ENCODE results near the gene FAM53B. TPM values are rescaled to one million over a fixed set of nuclear protein-coding genes. Genes with fewer than 3 reads are reported as not detected.

Gene FAM53B
- total RNA-seq, 3 donors from 2014 or later = 17.0 to 39.7 (median 22.8) TPM

DNA sequence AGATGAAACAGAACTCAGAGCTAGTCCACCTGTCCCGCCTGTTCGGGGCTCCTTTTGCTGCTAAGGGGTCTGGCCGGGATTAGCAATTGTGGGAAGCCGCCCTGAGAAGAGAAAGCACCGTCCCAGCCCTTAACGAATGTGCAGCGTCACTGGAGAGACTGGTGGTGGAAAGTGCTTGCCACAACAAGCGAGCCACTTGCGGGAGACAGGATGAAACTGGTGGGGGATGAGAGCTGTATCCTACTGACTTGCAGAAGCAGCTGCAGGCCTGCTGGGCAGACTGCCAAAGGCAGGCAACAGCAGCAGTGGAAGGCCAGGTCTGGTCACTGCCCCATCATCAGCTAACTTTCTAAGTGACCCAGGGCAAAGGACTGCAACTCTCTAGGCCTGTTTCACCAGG is 95.4 kb downstream of the FAM53B start:
- DNase-seq (ENCODE audit: low spot score in 2 of 2) = no peak
- Histone ChIP-seq H3K9me3 (no peaks in the 10 kb centered on the region), H3K36me3 (no peaks in the 10 kb centered on the region), H3K4me1 (peaks cover 4 to 6% of the 10 kb centered on the region in 2 donors), H3K27me3 (no peaks in the 10 kb centered on the region), H3K4me3 (no peak overlapping the region), H3K27ac (peak overlapping the region; percentile 41 to 74)
- intact Hi-C loops (cut with DNase I; ENCODE audit: low total_unique reads) = no loop called here
- TF ChIP-seq POLR2A (IDR thresholded peaks at IDR 0.05) (no peak), POLR2AphosphoS5 (IDR thresholded peaks at IDR 0.05) (no peak)
- TF ChIP-seq, protein P1, sequence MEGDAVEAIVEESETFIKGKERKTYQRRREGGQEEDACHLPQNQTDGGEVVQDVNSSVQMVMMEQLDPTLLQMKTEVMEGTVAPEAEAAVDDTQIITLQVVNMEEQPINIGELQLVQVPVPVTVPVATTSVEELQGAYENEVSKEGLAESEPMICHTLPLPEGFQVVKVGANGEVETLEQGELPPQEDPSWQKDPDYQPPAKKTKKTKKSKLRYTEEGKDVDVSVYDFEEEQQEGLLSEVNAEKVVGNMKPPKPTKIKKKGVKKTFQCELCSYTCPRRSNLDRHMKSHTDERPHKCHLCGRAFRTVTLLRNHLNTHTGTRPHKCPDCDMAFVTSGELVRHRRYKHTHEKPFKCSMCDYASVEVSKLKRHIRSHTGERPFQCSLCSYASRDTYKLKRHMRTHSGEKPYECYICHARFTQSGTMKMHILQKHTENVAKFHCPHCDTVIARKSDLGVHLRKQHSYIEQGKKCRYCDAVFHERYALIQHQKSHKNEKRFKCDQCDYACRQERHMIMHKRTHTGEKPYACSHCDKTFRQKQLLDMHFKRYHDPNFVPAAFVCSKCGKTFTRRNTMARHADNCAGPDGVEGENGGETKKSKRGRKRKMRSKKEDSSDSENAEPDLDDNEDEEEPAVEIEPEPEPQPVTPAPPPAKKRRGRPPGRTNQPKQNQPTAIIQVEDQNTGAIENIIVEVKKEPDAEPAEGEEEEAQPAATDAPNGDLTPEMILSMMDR (IDR thresholded peaks at IDR 0.05) = no peak

DNA sequence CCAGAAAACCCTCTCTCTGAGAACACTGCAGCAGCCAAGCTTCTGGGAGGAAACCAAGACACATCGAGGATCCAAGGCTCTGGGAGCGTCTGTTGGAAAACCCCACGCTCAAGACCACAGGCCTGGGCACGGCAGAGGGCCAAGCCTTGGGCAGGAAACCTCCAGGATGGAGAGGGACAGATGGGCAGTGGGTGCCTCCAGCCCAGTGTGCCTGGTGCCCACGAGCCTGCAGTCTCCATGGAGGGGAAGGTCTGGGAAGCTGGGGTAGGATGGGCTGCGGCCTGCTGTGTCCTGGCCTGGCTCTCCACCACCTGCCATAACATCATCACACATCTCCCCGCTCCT is 96.1 kb downstream of the FAM53B start:
- Histone ChIP-seq H3K4me1 (peaks cover 0 to 3% of the 10 kb centered on the region in 2 donors), H3K27ac (peak overlapping the region; percentile 41 to 74), H3K36me3 (no peaks in the 10 kb centered on the region), H3K27me3 (no peaks in the 10 kb centered on the region), H3K4me3 (no peak overlapping the region), H3K9me3 (no peaks in the 10 kb centered on the region)
- TF ChIP-seq POLR2A (IDR thresholded peaks at IDR 0.05) (no peak), POLR2AphosphoS5 (IDR thresholded peaks at IDR 0.05) (peak in 1 of 3 donors; percentile 1)
- TF ChIP-seq, protein P1 (IDR thresholded peaks at IDR 0.05) = no peak
- no peak for DNase-seq (ENCODE audit: low spot score in 2 of 2)
- intact Hi-C loops (cut with DNase I; ENCODE audit: low total_unique reads) = no loop called here

DNA sequence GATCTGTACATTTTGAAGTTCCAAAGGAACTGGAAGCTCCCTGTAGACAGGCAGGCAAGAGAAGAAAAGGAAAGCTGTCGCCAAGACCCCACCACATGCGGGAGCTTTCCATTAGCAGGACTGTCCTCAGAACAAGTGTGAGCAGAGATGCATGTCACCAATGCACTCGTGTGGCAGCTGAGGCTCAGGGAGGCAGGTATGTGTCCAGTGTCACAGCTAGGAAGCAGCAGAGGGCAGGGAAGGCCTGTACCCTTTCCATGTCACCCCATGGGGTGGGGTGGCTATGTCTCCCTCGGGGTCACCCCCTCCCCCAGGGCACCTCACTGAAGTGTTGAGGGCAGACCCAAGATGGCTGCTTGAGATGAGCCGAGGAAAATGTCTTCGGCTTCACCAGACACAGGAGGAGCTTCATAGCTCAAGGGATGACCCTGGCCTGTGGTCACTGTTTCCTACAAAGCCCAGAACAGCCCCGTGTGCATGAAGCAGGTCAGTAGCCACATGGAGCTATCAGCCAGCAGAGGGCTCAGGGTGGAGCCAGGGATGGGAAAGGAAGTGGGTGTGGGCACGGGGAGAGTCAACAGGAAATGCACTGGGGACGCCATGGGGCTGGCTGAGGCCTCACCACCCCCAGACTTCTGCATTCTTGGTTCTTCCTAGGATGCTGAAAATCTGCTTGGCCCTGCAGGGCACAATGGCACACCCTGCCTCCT is 96.6 kb downstream of the FAM53B start:
- Histone ChIP-seq H3K27me3 (no peaks in the 10 kb centered on the region), H3K4me3 (no peak overlapping the region), H3K27ac (peak overlapping the region; percentile 41 to 74), H3K36me3 (no peaks in the 10 kb centered on the region), H3K9me3 (no peaks in the 10 kb centered on the region), H3K4me1 (no peaks in the 10 kb centered on the region)
- TF ChIP-seq POLR2AphosphoS5 (IDR thresholded peaks at IDR 0.05) = peak in 1 of 3 donors; percentile 11
- TF ChIP-seq, protein P1 (IDR thresholded peaks at IDR 0.05) = no peak
- intact Hi-C loops (cut with DNase I; ENCODE audit: low total_unique reads) = no loop called here
- DNase-seq (ENCODE audit: low spot score in 2 of 2) = no peak

DNA sequence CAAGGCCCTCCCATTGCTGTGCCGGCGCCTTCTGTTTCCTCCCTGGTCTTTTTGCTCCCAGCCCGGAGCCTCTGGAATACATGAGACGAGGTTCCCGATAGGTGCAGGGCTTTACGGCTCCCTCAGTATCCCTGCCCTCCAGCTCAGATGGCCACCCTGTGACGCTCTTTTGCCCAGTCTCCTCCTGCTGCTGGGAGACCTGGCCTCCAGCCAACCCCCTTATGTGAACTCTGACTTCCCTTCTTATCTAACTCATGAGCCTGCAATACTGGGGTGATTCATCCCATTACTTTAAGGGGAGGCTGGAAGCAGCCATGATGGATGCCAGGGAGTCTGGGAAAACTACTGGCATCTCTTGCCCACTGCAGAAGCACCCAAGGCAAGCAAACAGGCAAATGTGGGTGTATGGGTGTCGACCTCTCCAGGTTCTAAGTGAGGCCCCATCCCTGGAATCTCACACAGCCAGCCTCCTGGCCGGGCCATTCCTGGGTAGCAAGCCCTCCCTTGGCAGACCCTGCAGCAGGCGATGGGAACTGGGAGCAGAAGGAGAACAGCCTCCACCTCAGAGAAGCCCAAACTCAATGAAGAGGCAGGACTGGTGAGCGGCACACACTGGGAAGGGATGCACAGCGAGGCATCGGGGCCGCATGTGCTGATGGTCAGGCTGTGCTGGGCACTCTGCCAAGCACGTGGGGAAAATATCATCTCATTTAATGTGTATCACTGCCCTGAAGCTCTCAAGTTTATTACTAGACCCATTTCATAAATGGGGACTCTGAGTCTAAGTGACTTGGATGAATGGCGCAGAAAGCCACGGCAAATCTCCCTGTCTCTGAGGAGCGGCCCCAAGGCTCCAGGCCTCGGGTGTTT is 97.5 kb downstream of the FAM53B start:
- no peaks in the 10 kb centered on the region for H3K4me1 ChIP-seq
- H3K4me3 ChIP-seq = no peak overlapping the region
- H3K27ac ChIP-seq = peak overlapping the region; percentile 36 to 74
- DNase-seq (ENCODE audit: low spot score in 2 of 2) = no peak
- TF ChIP-seq POLR2A (IDR thresholded peaks at IDR 0.05) (no peak), POLR2AphosphoS5 (IDR thresholded peaks at IDR 0.05) (no peak)
- TF ChIP-seq, protein P1 (IDR thresholded peaks at IDR 0.05) = no peak
- H3K9me3 ChIP-seq = no peaks in the 10 kb centered on the region
- no peaks in the 10 kb centered on the region for H3K27me3 ChIP-seq
- intact Hi-C loops (cut with DNase I; ENCODE audit: low total_unique reads) = no loop called here
- H3K36me3 ChIP-seq = no peaks in the 10 kb centered on the region

Data from breast epithelium (tissue), 4 donors.